SU-DHL-6 (cell line): ENCODE data around the gene ALDH1L2.
A peak's percentile ranks its signal among the peaks of the same experiment; 100 is the strongest.

Source experiments
- H2AFZ ChIP-seq: fragments of 200-600 bp; sonication (generic); 2 replicates; pipeline ENCODE4 v1.6.1; 2014; ENCODE audit warnings: low read depth, mild to moderate bottlenecking, moderate library complexity, mixed read lengths, antibody characterized with exemption, low read length; ENCODE audit not compliant: severe bottlenecking
- H3F3A ChIP-seq: fragments of 200-600 bp; shearing (Covaris generic); 2 replicates; pipeline ENCODE4 v1.6.0; 2016; ENCODE audit warnings: antibody characterized with exemption, mild to moderate bottlenecking; ENCODE audit not compliant: insufficient read depth
- H3K27ac ChIP-seq: fragments of 200-600 bp; sonication (generic); 2 replicates; pipeline ENCODE4 v1.5.1; 2016; ENCODE audit warnings: low read depth, mild to moderate bottlenecking, low read length, moderate library complexity, mixed read lengths
- H3K27me3 ChIP-seq: fragments of 200-600 bp; sonication (generic), shearing (Covaris generic); 2 replicates; pipeline ENCODE4 v1.6.0; 2014; ENCODE audit warnings: mild to moderate bottlenecking, low read length
- H3K36me3 ChIP-seq: fragments of 200-600 bp; sonication (generic); 2 replicates; pipeline ENCODE4 v1.6.1; 2014; ENCODE audit warnings: mild to moderate bottlenecking, low read length, mixed read lengths
- H3K4me2 ChIP-seq: fragments of 300-600, 200-600 bp; shearing (Covaris generic), sonication (generic); 2 replicates; pipeline ENCODE4 v1.6.0; 2014; ENCODE audit warnings: low read length, low read depth, mild to moderate bottlenecking; ENCODE audit not compliant: poor library complexity, severe bottlenecking
- H3K4me3 ChIP-seq: fragments of 200-600 bp; sonication (generic); 2 replicates; pipeline ENCODE4 v1.5.1; 2014; ENCODE audit warnings: antibody characterized with exemption, low read length, mild to moderate bottlenecking, mixed read lengths; ENCODE audit not compliant: insufficient read depth, poor library complexity, severe bottlenecking
- H3K79me2 ChIP-seq: fragments of 200-600 bp; sonication (generic); 2 replicates; pipeline ENCODE4 v1.6.1; 2014; ENCODE audit warnings: mild to moderate bottlenecking, low read length, moderate library complexity; ENCODE audit not compliant: insufficient read depth
- H3K9ac ChIP-seq: fragments of 200-600 bp; sonication (generic); 2 replicates; pipeline ENCODE4 v1.7.0; 2014; ENCODE audit warnings: mild to moderate bottlenecking, low read length
- H3K9me2 ChIP-seq: fragments of 200-600 bp; sonication (generic); replicated peaks from 2 replicates; pipeline ENCODE4 v1.6.1; 2014; ENCODE audit warnings: low read length; ENCODE audit not compliant: insufficient read depth
- H3K9me3 ChIP-seq: fragments of 200-600 bp; sonication (generic); 2 replicates; pipeline ENCODE4 v1.6.1; 2014; ENCODE audit warnings: low read length, mixed read lengths; ENCODE audit not compliant: insufficient read depth
- H4K20me1 ChIP-seq: fragments of 200-600 bp; sonication (generic); 2 replicates; pipeline ENCODE4 v1.6.1; 2014; ENCODE audit warnings: low read depth, mild to moderate bottlenecking, antibody characterized with exemption, low read length, moderate library complexity, mixed read lengths
- CTCF ChIP-seq: fragments of 200-600 bp; sonication (generic); IDR thresholded peaks from one replicate; pipeline ENCODE4 v1.5.1; 2017; ENCODE audit warnings: antibody characterized with exemption, mild to moderate bottlenecking, low read length, moderate library complexity; ENCODE audit not compliant: insufficient read depth, poor library complexity, severe bottlenecking
- EZH2phosphoT487 ChIP-seq: fragments of 200-600 bp; sonication (generic), shearing (Covaris generic); conservative IDR thresholded peaks from 2 replicates; pipeline ENCODE4 v1.6.1; 2018; ENCODE audit warnings: mild to moderate bottlenecking, antibody characterized with exemption, low read length, moderate library complexity, mixed read lengths

ALDH1L2 gene

GRCh38 chr12:105076098-105076497 is 8.2 kb downstream of the ALDH1L2 start:
- Histone ChIP-seq H3K79me2 (no peaks in the 10 kb centered on the region), H3K36me3 (no peaks in the 10 kb centered on the region), H2AFZ (no peak overlapping the region), H3K9me3 (no peaks in the 10 kb centered on the region), H3K9me2 (no peaks in the 10 kb centered on the region), H3F3A (no peaks in the 10 kb centered on the region), H3K4me2 (no peak overlapping the region), H3K27ac (no peak overlapping the region), H3K9ac (no peak overlapping the region), H3K27me3 (no peaks in the 10 kb centered on the region), H4K20me1 (no peaks in the 10 kb centered on the region), H3K4me3 (no peak overlapping the region)
- TF ChIP-seq EZH2phosphoT487 (no peak), CTCF (no peak)

GRCh38 chr12:105072888-105073488 is 11.3 kb downstream of the ALDH1L2 start:
- Histone ChIP-seq H3K79me2 (no peaks in the 10 kb centered on the region), H3K9me2 (no peaks in the 10 kb centered on the region), H2AFZ (peak overlapping the region; percentile 4), H3K36me3 (no peaks in the 10 kb centered on the region), H3F3A (no peaks in the 10 kb centered on the region), H3K9ac (no peak overlapping the region), H4K20me1 (no peaks in the 10 kb centered on the region), H3K4me2 (peak overlapping the region; percentile 7), H3K27me3 (no peaks in the 10 kb centered on the region), H3K9me3 (no peaks in the 10 kb centered on the region), H3K27ac (no peak overlapping the region), H3K4me3 (no peak overlapping the region)
- TF ChIP-seq EZH2phosphoT487 (no peak), CTCF (no peak)

- Histone ChIP-seq H3F3A (no peaks in the 10 kb centered on the region), H3K9me2 (no peaks in the 10 kb centered on the region), H3K36me3 (no peaks in the 10 kb centered on the region), H3K9ac (no peak overlapping the region), H3K27ac (no peak overlapping the region), H3K4me3 (no peak overlapping the region), H3K9me3 (no peaks in the 10 kb centered on the region), H3K4me2 (no peak overlapping the region), H4K20me1 (no peaks in the 10 kb centered on the region), H3K27me3 (no peaks in the 10 kb centered on the region), H3K79me2 (no peaks in the 10 kb centered on the region), H2AFZ (no peak overlapping the region)
- TF ChIP-seq EZH2phosphoT487: no peak
These were observed 12.3 kb downstream of the ALDH1L2 start for GRCh38 chr12:105071981-105072380.

- no peak overlapping the region for H3K4me3 ChIP-seq
- H3K36me3 ChIP-seq: no peaks in the 10 kb centered on the region
- no peak overlapping the region for H3K27ac ChIP-seq
- H3K9ac ChIP-seq: no peak overlapping the region
- no peak overlapping the region for H3K4me2 ChIP-seq
- no peak overlapping the region for H2AFZ ChIP-seq
- H3K79me2 ChIP-seq: no peaks in the 10 kb centered on the region
- no peaks in the 10 kb centered on the region for H3K9me2 ChIP-seq
- H4K20me1 ChIP-seq: no peaks in the 10 kb centered on the region
- TF ChIP-seq CTCF (no peak), EZH2phosphoT487 (no peak)
- no peaks in the 10 kb centered on the region for H3F3A ChIP-seq
- no peaks in the 10 kb centered on the region for H3K9me3 ChIP-seq
- H3K27me3 ChIP-seq: no peaks in the 10 kb centered on the region
These were observed 14.1 kb downstream of the ALDH1L2 start for GRCh38 chr12:105069936-105070702.
